NCI-H748 treated with DMSO at 0.1 percent for 48 hours (cell line): Measurements from ENCODE around the gene ACE2.
A peak's percentile ranks its signal among the peaks of the same experiment; 100 is the strongest.

Experiments used
- DNase-seq: peaks from one replicate; lab custom pipeline; 2025; lab: John Stamatoyannopoulos, UW

ACE2 gene

DNA sequence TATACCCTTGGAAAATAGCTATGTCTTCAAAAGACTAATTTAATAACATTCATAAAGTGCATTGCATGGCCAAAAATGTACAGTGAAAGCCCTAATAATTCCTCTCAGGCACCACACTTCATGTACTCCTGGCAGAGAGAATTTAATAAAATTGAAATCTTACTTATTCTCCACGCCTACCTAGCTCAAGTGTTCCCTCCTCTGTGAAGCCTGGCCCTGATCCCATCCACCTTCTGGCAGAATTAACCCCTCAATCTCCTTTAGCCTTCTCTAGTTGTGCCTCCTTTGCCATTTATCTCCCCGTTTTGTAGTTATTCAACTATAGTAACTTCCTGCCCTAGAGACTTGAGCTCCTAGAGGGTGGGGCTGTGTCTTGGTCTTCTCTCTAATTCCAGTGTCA lies 26.7 kb downstream of the ACE2 start:
- DNase-seq = no peak

DNA sequence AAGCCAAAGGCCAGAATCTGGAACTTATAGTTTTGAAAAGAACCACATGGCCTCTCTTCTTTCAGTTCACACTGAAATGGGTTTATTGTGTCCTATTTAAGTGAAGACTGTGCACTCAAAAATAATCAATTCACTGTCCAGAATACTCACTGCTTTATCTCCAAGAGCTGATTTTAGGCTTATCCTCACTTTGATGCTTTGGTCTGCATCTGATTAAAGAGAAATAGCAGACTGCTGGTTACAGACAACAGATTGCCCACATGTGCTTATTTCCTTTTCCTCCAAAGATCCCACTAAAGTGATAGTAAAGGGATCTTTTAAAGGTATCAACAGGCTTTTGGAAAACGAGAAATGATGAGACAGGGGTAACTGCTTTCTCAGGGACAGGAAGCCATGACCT lies 30.6 kb downstream of the ACE2 start:
- no peak for DNase-seq

DNA sequence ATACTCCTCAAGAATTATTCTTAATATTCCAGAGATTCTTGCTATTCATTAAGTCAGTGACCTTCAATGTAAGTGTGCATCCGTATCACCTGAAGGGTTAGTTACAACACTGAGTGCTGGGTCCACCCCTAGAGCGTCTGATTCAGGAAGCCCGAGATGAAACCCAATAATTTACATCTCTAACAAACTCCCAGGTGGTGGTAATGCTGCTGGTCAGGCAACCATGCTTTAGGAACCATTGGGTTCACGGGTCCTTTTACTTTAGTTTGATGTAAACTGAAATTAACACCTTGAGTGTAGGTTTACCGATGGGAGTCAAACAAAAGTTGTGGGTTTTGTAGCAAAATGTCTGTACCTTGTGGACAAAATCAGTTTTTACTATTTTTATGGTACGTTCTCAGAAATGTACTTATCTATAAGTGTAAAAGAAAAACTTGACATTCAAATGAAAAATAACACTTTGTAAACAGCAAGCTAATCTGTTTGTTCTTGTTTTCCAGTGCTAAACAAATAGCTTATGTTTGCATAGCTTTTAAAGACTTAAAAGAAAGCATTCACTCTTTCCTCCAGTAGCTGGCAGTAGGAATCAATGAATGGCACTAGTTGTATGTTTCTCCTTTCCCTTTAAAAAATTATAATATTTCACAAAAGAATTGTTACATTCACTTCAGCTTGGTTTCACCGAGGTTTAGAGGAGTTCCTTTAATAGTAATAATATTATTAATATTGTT lies 32.7 kb downstream of the ACE2 start:
- peak; percentile 26 for DNase-seq

DNA sequence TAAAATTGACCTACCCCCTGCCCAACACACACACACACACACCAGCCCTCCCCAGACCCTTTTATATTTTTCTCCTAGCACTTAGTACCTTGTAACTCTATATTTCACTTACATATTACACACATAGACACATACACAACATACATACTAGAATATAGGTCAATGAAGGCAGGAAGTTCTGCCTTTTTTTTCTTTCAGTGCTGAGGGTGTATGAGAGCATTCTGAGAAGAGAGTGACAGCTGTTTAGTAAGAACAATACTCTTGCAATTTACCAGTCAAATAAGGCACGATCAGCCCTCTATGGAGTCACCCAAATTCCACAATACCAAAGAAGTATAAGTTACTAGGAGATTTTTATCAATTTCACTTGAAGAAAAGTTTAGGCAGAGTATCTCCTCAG lies 33.5 kb downstream of the ACE2 start:
- no peak for DNase-seq

- no peak for DNase-seq
Measured at GRCh38 chrX:15566244-15566643, 34.5 kb downstream of the ACE2 start.

GRCh38 chrX:15564981-15565579 lies 35.7 kb downstream of the ACE2 start:
- DNase-seq = peak; percentile 62

- no peak for DNase-seq
Measured at GRCh38 chrX:15563056-15563455, 37.7 kb downstream of the ACE2 start.

DNA sequence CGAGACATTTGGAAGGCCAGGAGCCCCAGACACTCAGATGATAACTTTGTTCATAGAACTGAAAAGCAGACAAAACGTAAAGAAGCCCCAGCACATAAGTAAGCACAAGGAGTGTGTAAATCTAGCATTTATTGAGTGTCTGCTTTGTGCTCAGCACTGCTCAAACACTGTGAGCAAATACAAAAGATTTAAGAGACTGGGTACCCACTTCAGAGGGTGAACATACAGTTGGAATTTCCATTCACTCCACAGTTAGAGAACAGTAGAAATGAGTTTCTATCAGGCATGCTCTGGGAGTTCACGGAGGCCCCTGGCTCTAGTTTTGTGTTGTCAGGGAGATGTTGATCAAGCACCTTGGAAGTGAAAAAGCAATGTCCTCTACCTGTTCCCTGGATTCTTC lies 39.8 kb downstream of the ACE2 start:
- no peak for DNase-seq

DNA sequence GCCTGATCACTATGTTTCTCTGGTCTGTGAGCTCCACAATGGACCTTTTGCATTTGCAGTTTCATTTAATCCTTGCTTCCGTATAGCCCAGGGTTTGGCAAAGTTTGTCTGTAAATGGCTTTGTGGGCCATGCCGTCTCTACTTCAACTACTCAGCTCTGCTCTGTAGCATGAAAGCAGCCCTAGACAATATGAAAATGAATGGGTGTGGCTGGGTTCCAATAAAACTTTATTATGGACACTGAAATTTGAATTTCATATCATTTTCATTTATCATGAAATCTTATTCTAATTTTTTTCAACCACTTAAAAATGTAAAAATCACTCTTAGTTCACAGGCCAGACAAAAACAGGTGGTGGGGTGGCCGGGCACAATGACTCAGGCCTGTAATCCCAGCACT lies 41.5 kb downstream of the ACE2 start:
- DNase-seq = no peak

DNA sequence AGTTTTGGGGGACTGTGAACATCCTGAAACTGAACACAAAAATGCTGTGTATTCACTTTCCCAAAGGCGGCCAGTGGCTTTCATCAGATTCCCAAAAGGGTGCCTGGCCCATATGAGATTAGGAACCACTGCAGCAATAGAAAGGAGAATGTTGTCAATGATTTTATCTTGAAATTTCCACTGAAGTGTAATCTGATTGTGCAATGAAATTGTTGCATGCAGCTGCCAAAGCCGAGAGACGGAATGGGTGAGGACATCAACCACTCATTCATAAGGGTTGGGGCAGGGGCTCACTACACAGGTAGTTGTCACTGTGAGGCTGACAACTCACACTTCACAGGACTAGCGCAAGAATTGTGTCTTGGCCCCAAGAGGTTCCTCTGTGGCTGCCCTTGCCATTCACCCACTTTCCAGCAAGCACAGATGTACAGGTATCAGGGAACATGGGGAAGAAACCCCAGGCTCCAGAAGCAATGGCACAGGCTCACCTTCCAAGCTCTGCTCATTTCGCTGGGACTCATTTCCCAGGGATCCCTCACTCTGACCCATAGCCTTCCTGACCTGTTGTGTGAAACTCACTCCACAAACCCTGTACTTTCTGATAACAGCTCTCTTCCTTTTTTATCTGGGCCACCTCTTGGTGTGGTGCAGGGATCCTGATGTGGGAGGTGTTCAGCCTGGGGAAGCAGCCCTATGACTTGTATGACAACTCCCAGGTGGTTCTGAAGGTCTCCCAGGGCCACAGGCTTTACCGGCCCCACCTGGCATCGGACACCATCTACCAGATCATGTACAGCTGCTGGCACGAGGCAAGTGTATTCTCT lies 51.4 kb downstream of the ACE2 start:
- DNase-seq = no peak

DNA sequence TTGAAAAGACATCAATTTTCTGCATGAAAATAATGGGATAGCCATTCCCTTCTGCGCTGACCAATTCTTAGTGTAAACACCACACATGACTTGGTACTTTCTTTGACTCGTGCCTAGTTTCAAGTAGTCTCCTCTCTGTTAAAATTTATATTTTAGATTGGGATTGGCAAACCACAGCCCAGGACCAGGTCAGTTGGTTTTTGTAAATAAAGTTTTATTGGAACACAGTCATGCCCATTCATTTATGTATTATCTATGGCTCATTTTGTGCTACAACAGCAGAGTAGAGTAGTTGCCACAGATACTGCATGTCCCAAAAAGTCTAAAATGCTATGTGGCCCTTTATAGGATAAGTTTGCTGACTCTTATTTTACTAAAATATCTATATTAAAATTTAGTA lies 53.4 kb downstream of the ACE2 start:
- DNase-seq = no peak

- no peak for DNase-seq
Measured at GRCh38 chrX:15546745-15547144, 54.0 kb downstream of the ACE2 start.

DNA sequence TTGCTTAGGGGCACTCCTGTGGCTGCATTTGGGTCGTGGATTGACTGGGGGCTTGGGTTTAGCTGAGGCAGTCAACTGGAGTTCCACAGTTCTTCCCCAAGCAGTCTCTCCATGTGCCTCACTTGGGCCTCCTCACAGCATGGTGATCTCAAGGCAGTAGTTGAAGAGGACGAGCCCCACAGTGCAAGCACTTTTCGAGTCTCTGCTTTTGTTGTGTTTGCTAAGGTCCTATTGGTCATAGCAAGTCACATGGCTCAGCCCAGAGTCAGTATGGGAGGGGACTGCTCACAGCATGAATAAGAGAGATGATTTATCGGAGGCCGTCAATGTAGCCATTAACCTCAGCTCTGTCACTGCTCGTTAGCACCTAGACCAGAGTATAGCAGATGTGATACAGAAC lies 70.4 kb downstream of the ACE2 start:
- no peak for DNase-seq

GRCh38 chrX:15529165-15529564 lies 71.6 kb downstream of the ACE2 start:
- no peak for DNase-seq

DNA sequence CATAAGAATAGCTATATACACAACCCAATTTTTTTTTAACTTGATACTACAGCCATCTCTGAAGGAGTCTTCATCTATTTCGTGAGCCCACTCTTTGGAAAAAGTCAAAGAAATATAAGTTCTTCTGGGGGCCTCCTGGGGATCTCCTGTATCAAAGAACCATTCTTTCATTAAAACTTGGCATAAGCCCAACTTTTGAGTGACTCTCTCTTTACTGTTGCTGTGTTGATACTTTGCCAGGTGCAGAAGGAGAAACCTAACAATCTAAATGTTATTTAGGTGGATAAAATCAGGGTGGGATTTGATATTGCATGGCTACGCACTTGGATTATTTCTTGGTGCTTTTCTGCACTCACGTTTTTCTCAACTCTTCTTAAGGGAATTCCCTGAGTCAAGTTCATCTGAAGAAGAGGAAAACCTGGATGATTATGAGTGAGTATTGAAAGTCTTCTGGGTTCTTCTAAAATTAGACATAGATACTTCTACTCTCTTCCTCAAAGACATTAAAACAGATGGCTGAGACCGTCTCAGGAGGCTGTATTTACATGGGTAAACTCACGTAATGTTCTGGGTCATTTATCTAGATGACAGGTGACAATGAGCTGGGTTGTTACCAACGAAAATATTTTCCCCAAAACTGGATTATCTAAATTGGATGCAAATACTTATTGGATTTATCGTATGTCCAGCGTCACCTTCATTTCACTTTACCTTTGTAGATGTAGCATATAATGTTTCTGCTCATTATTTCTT lies 74.9 kb downstream of the ACE2 start:
- DNase-seq = peak; percentile 62

DNA sequence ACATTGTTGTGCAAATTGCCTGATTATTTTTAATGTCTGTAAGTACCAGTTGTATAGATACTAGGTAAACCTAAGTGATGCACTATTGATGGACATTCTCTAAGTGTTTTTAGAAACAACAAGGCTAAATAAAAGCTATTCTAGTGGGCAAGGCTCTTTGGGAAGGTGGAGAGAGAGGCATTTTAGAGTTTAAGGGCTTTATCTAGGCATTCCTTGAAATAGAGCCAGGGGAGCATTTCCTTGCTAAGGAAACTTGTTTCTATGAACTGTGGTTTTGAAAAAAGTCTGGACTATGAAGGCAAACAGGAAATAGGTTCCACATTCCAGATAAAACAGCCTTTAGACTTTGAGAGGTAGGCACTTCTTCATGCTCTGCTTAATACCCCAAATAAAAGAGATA lies 76.3 kb downstream of the ACE2 start:
- no peak for DNase-seq

- DNase-seq = no peak
Measured at GRCh38 chrX:15523088-15523487, 77.7 kb downstream of the ACE2 start.

DNA sequence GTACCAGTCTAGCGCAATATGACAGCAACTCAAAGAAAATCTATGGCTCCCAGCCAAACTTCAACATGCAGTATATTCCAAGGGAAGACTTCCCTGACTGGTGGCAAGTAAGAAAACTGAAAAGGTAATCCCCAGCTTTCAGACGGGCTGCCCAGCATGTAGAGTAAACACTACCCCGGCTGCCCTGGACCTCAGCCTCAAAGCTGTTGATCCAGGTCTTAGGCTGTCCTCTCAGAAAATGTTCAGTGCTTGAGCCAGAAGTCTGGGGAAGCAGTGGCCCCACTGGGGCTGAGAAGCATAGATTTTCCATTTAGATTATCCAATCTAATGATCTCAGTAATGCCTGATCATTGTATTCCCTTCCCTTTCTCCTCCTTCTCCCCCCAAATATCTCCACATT lies 78.3 kb downstream of the ACE2 start:
- no peak for DNase-seq

DNA sequence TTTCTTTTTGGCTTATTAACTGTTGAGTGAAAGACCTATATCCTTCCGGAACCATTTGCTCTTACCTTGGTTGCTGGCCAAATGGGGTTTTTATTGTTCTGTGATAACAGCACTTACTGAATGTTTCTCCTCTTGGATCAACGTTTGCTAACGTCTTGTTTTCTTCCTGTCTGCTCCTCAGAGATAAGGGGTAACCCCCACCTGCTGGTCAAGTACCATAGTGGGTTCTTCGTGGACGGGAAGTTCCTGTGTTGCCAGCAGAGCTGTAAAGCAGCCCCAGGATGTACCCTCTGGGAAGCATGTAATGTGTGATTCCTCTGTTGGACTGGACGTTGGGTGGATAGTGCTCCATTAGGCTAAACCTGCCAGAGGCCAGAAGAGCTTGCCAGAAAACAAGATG lies 84.8 kb downstream of the ACE2 start:
- no peak for DNase-seq

DNA sequence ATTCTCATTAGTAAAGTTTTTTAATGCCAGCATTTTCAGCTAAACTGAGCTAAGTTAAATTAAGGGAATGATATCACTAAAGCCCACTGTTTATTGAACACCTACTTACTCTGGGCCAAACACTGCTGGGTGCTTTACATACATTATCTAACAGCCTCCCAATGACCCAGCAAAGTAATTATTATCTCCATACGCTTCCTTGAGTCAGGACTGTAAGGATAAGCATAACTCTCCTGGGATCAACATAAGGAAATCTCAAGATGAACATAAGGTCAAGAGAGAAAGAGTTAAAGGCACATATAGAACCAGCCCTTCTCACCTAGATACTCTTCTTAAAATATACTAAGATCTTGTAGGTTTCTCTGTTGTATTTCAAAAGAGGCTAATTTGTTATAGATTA lies 86.5 kb downstream of the ACE2 start:
- no peak for DNase-seq

- DNase-seq = no peak
Measured at GRCh38 chrX:15512401-15512965, 88.3 kb downstream of the ACE2 start.

- no peak for DNase-seq
Measured at GRCh38 chrX:15511563-15511962, 89.2 kb downstream of the ACE2 start.
